GM19099 (cell line): Measurements from ENCODE around the gene GALNT12.

Experiments used
- POLR2A ChIP-seq: IDR thresholded peaks from 3 replicates; pipeline ENCODE4 v1.6.1; 2011; ENCODE audit warnings: low read depth; ENCODE audit not compliant: insufficient read length; ENCODE audit errors: extremely low read depth

Gene GALNT12

GRCh38 chr9:98775831-98776441 is 31.5 kb upstream of the GALNT12 start:
- TF ChIP-seq POLR2A = no peak

DNA sequence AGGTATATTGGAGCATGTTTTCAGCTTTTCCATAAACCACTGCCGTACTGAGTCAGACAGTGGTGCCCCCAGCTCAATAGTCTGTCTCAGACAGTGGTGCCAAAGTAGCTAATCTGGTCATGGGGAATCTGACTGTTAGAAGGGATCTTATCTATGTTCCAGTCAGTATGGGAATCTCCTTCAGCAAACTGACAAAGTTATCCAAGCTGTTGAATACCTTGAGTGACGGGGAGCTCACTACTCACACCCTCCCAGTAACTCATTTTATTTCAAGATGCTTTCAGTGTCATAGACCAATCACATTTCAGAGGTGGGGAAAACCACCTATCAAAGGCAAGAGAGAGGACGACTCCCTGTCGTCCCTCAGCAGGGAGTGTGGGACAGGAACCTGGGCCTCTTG is 29.9 kb upstream of the GALNT12 start:
- no peak for TF ChIP-seq POLR2A

DNA sequence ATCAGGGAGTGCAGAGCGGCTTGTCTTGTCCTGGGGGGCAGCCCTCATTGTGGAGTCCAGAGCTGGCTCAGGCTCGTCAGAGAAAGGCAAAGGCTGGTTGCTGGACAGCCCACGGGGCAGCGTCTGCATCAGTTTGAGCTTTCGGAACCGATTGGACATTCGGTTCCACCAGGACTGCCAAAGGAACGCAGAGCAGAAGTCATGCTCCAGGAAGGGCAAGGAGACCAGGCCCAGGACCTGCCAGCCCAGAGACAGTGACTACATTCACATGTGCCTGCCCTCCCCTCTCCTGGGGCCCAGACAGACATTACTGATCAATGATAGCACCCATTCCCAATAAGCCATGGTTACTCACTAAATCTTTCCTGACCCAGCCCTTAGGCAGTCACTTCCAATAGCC is 29.2 kb upstream of the GALNT12 start:
- no peak for TF ChIP-seq POLR2A

- no peak for TF ChIP-seq POLR2A
Measured at GRCh38 chr9:98778711-98779530, 28.5 kb upstream of the GALNT12 start.

DNA sequence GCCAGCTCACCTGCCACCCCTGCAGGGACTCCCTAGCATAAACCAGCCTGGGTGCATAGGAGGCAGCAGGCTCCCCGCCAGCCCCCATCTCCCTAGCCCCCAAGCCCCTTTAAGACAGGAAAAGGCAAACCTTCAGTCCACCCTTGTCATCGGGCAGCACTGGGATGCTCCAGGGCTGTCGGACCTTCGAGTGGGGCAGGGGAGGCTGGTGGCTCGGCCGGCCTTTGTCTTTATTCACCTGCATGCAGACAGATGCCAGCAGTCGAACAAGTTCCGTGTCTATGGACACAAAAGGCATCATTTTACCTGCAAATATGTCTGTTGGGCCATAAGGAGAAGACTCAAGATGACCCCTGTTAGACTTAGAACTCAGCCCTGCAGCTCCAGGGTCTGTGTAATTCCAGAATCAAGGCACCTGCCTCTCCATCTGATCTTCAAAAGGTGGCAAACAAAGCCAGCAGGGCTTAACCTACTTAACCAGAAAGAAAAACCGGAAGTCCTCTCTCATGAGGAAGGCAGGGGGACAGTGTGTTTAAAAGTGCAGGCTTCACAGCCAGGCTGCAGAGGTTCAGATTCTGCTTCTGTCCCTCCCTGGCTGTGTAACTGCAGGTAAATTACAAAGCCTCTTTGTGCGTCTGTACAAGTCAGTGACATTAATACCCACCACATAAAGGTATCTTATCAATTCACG is 27.3 kb upstream of the GALNT12 start:
- no peak for TF ChIP-seq POLR2A

GRCh38 chr9:98781588-98782383 is 25.7 kb upstream of the GALNT12 start:
- TF ChIP-seq POLR2A = no peak

GRCh38 chr9:98783518-98784226 is 23.8 kb upstream of the GALNT12 start:
- TF ChIP-seq POLR2A = no peak

GRCh38 chr9:98784831-98785806 is 22.4 kb upstream of the GALNT12 start:
- TF ChIP-seq POLR2A = no peak

- no peak for TF ChIP-seq POLR2A
Measured at GRCh38 chr9:98786750-98787510, 20.5 kb upstream of the GALNT12 start.

GRCh38 chr9:98787766-98788335 is 19.6 kb upstream of the GALNT12 start:
- no peak for TF ChIP-seq POLR2A

DNA sequence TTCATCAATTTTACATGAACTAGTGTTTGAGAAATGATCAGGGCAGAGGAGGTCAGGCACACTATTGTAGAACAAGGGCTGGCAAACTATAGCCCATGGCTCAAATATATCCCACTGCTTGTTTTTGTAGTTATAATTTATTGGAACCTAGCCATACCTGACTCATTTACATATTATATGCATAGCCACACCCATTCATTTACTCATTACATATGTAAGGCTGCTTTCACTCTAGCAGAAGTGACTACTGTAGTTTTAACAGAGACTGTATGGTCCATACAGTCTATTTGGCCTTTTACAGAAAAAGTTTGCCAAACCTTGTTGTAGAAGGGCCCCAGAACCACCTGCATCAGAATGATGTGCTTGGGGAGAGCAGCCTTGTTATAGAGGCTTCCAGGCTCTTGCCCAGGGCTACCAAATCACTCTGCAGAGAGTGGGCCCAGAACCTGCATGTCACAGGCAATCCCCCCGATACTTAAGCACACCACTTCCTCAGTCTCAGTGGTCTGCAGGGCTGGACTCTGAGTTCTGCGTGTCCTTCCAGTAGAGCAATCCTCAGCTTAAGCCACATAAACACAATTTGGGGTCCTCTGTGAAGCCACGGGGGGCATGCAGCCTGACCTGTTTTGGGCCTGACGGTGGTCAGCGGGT is 17.9 kb upstream of the GALNT12 start:
- TF ChIP-seq POLR2A = no peak
